Esophagus muscularis mucosa (tissue), 4 donors: ENCODE results near the gene RHBDD2. TPM values are rescaled to one million over a fixed set of nuclear protein-coding genes. Genes with fewer than 3 reads are reported as not detected.
"Not testable (repeated sequence)": the region's sequence is repeated elsewhere in the genome, so short reads cannot be mapped to it uniquely, and the experiment has no call there.

Source experiments
- DNase-seq: peaks from one replicate; pipeline ENCODE4 v3.0.0-alpha.2; 2017; ENCODE audit errors: extremely low spot score
- H3K27ac ChIP-seq, 4 donors: fragments of 200-600 bp; sonication (generic); replicated peaks in 1 of 4; 1 replicate in 3 of 4; 2 replicates in 1 of 4; pipeline ENCODE4 v1.5.1; 2016 to 2019; ENCODE audit warnings: mild to moderate bottlenecking in 1 of 4
- H3K27me3 ChIP-seq, 4 donors: fragments of 200-600 bp; sonication (generic); one replicate each; pipeline versions ENCODE4 v1.5.1 to v1.6.0; 2016 to 2019
- H3K36me3 ChIP-seq, 4 donors: fragments of 200-600 bp; sonication (generic); one replicate each; pipeline ENCODE4 v1.5.1; 2016 to 2019
- H3K4me1 ChIP-seq, 4 donors: fragments of 200-600 bp; sonication (generic); one replicate each; pipeline ENCODE4 v1.5.1; 2016 to 2019
- H3K4me3 ChIP-seq, 4 donors: fragments of 200-600 bp; sonication (generic); 1 replicate in 2 of 4; 2 replicates in 2 of 4; pipeline ENCODE4 v1.5.1; 2016 to 2019; ENCODE audit warnings: mild to moderate bottlenecking in 4 of 4, moderate library complexity in 1 of 4
- H3K9me3 ChIP-seq, 4 donors: fragments of 200-600 bp; sonication (generic); 1 replicate in 3 of 4; 2 replicates in 1 of 4; pipeline ENCODE4 v1.5.1; 2016 to 2019
- CTCF ChIP-seq, 3 experiments: fragments of 200-600 bp in 2 of 3; fragments of 450-650 bp in 1 of 3; sonication (generic) in 2 of 3; IDR thresholded peaks; one replicate each; pipeline ENCODE4 v1.5.1; 2017 to 2019; ENCODE audit warnings: antibody characterized with exemption in 3 of 3, mild to moderate bottlenecking in 2 of 3, moderate library complexity in 1 of 3
- EP300 ChIP-seq: sonication (generic); formaldehyde crosslinking; IDR thresholded peaks from one replicate; pipeline ENCODE4 v1.6.1; 2017; ENCODE audit warnings: antibody characterized with exemption
- POLR2A ChIP-seq: fragments of 450-650 bp; IDR thresholded peaks from one replicate; pipeline ENCODE4 v1.6.1; 2017; ENCODE audit warnings: antibody characterized with exemption, moderate library complexity, mild to moderate bottlenecking, low read depth
- POLR2AphosphoS5 ChIP-seq, 2 donors: sonication (generic); formaldehyde crosslinking; IDR thresholded peaks; one replicate each; pipeline ENCODE4 v1.6.1; 2017; ENCODE audit warnings: antibody characterized with exemption in 2 of 2
- WGBS: methylation state at CpG from one replicate; pipeline ENCODE4 v1.1.5; 2018; 5-methylcytosine and 5-hydroxymethylcytosine counted together
- intact Hi-C: fragments of 100-400 bp; cut with DNase I; formaldehyde crosslinking; loops from one replicate; pipeline ENCODE4 v1.15.1; 2023
- total RNA-seq, 4 donors: library from RNA; depleted of rRNA; stranded (reverse); fragments of >200 nt; gene quantifications; one replicate each; pipeline versions ENCODE4 v1.1.0 to v1.2.1, GENCODE V29; 2016

Gene RHBDD2
- total RNA-seq, 4 donors from 2014 or later = 19.1 to 40.2 (median 32.6) TPM

GRCh38 chr7:75870557-75871161, 8.2 kb upstream of the RHBDD2 start:
- intact Hi-C loops = no loop called here
- no peak overlapping the region for H3K27ac ChIP-seq
- no peak for DNase-seq
- TF ChIP-seq POLR2AphosphoS5 (IDR thresholded peaks at IDR 0.05) = no peak
- no peak for TF ChIP-seq POLR2A
- TF ChIP-seq EP300 = no peak
- TF ChIP-seq CTCF (IDR thresholded peaks at IDR 0.05) = no peak
- H3K27me3 ChIP-seq = peaks cover 0 to 9% (median 0%) of the 10 kb centered on the region in 4 donors
- H3K36me3 ChIP-seq = no peaks in the 10 kb centered on the region
- H3K4me3 ChIP-seq = no peak overlapping the region
- no peaks in the 10 kb centered on the region for H3K9me3 ChIP-seq
- WGBS = 82% methylated on average over 9 of the region's 9 CpGs
- peaks cover 6 to 23% (median 17%) of the 10 kb centered on the region in 4 donors for H3K4me1 ChIP-seq

- no peaks in the 10 kb centered on the region for H3K9me3 ChIP-seq
- no peaks in the 10 kb centered on the region for H3K36me3 ChIP-seq
- TF ChIP-seq EP300 = no peak
- no peak for TF ChIP-seq POLR2AphosphoS5 (IDR thresholded peaks at IDR 0.05)
- TF ChIP-seq CTCF (IDR thresholded peaks at IDR 0.05) = no peak
- no peak for TF ChIP-seq POLR2A
- H3K27ac ChIP-seq = peak overlapping the region in 3 of 4 donors; percentile 28 to 54 (median 33)
- H3K4me3 ChIP-seq = no peak overlapping the region
- WGBS = 56% methylated on average over 13 of the region's 13 CpGs
- no peak for DNase-seq
- peaks cover 0 to 13% (median 8%) of the 10 kb centered on the region in 4 donors for H3K4me1 ChIP-seq
- H3K27me3 ChIP-seq = no peaks in the 10 kb centered on the region
- intact Hi-C loops = no loop called here
Observed at GRCh38 chr7:75872073-75872782, 6.6 kb upstream of the RHBDD2 start.

- peaks cover 8 to 22% (median 16%) of the 10 kb centered on the region in 4 donors for H3K4me1 ChIP-seq
- H3K4me3 ChIP-seq, H3K27me3 ChIP-seq, DNase-seq, H3K36me3 ChIP-seq, intact Hi-C loops, H3K9me3 ChIP-seq, H3K27ac ChIP-seq: not testable (repeated sequence)
- WGBS = 84% methylated on average over 3 of the region's 3 CpGs
Observed at GRCh38 chr7:75874180-75874579, 4.7 kb upstream of the RHBDD2 start.

- WGBS = 88% methylated on average over 21 of the region's 21 CpGs
- no peak for TF ChIP-seq POLR2A
- no peak for TF ChIP-seq POLR2AphosphoS5 (IDR thresholded peaks at IDR 0.05)
- no peak for TF ChIP-seq EP300
- TF ChIP-seq CTCF (IDR thresholded peaks at IDR 0.05) = no peak
- Histone ChIP-seq H3K27me3 (no peaks in the 10 kb centered on the region), H3K27ac (no peak overlapping the region), H3K36me3 (peaks cover 0 to 1% (median 0%) of the 10 kb centered on the region in 4 donors), H3K4me3 (no peak overlapping the region), H3K4me1 (peaks cover 18 to 35% (median 26%) of the 10 kb centered on the region in 4 donors), H3K9me3 (no peaks in the 10 kb centered on the region)
- intact Hi-C loops = no loop called here
- no peak for DNase-seq
Observed at GRCh38 chr7:75875113-75876080, 3.4 kb upstream of the RHBDD2 start.
